KOPT-K1 (cell line): ENCODE measurements around the gene PTGER3.

Experiments used
- H3K27ac ChIP-seq: fragments of 200-600 bp; sonication (generic); 2 replicates; pipeline ENCODE4 v1.5.1; 2016; ENCODE audit warnings: antibody characterized with exemption, mild to moderate bottlenecking, low read depth, low read length; ENCODE audit not compliant: poor library complexity, severe bottlenecking
- H3K36me3 ChIP-seq: fragments of 200-600 bp; sonication (generic); 2 replicates; pipeline ENCODE4 v1.5.1; 2017; ENCODE audit warnings: antibody characterized with exemption, mild to moderate bottlenecking, low read length, moderate library complexity; ENCODE audit not compliant: insufficient read depth
- H3K9me3 ChIP-seq: fragments of 200-600 bp; sonication (generic); 2 replicates; pipeline ENCODE4 v1.5.1; 2017; ENCODE audit warnings: antibody characterized with exemption, low read length, mild to moderate bottlenecking; ENCODE audit not compliant: insufficient read depth, poor library complexity, severe bottlenecking

PTGER3 gene

GRCh38 chr1:71047635-71048607, at the start of gene PTGER3:
TSS of gene PTGER3 (minus strand) at chr1:71047816. CDS start at chr1:71047577, 239 bp downstream.
- H3K27ac ChIP-seq, result no peak within 1 kb of the TSS
- no peaks in the 10 kb centered on the region for H3K9me3 ChIP-seq
- H3K36me3 ChIP-seq, result no peaks in the 10 kb centered on the region

GRCh38 chr1:71094913-71095312, 47.3 kb upstream of the PTGER3 start:
- Histone ChIP-seq H3K9me3 (no peaks in the 10 kb centered on the region), H3K27ac (no peak overlapping the region), H3K36me3 (no peaks in the 10 kb centered on the region)

GRCh38 chr1:71093938-71094337, 46.3 kb upstream of the PTGER3 start:
- Histone ChIP-seq H3K9me3 (no peaks in the 10 kb centered on the region), H3K27ac (no peak overlapping the region), H3K36me3 (no peaks in the 10 kb centered on the region)

- no peak overlapping the region for H3K27ac ChIP-seq
- H3K9me3 ChIP-seq, result no peaks in the 10 kb centered on the region
- H3K36me3 ChIP-seq, result no peaks in the 10 kb centered on the region
Observed at GRCh38 chr1:71089536-71090270, 42.1 kb upstream of the PTGER3 start.

- Histone ChIP-seq H3K9me3 (no peaks in the 10 kb centered on the region), H3K36me3 (no peaks in the 10 kb centered on the region), H3K27ac (no peak overlapping the region)
Observed at GRCh38 chr1:71088645-71089287, 41.1 kb upstream of the PTGER3 start.

- Histone ChIP-seq H3K9me3 (no peaks in the 10 kb centered on the region), H3K27ac (no peak overlapping the region), H3K36me3 (no peaks in the 10 kb centered on the region)
Observed at GRCh38 chr1:71087713-71088112, 40.1 kb upstream of the PTGER3 start.

GRCh38 chr1:71087060-71087459, 39.4 kb upstream of the PTGER3 start:
- Histone ChIP-seq H3K9me3 (no peaks in the 10 kb centered on the region), H3K27ac (no peak overlapping the region), H3K36me3 (no peaks in the 10 kb centered on the region)

- no peaks in the 10 kb centered on the region for H3K36me3 ChIP-seq
- H3K9me3 ChIP-seq, result no peaks in the 10 kb centered on the region
- no peak overlapping the region for H3K27ac ChIP-seq
Observed at GRCh38 chr1:71086331-71086730, 38.7 kb upstream of the PTGER3 start.

GRCh38 chr1:71083271-71083670, 35.7 kb upstream of the PTGER3 start:
- no peaks in the 10 kb centered on the region for H3K9me3 ChIP-seq
- no peak overlapping the region for H3K27ac ChIP-seq
- peaks cover 8% of the 10 kb centered on the region for H3K36me3 ChIP-seq

GRCh38 chr1:71081697-71082080, 34.1 kb upstream of the PTGER3 start:
- no peaks in the 10 kb centered on the region for H3K9me3 ChIP-seq
- peak overlapping the region; percentile 92 for H3K27ac ChIP-seq
- H3K36me3 ChIP-seq, result peaks cover 24% of the 10 kb centered on the region

GRCh38 chr1:71080739-71081696, 33.4 kb upstream of the PTGER3 start, which contains the start of gene ZRANB2:
TSS of gene ZRANB2 (minus strand) at chr1:71081035. CDS start at chr1:71080995, 40 bp downstream.
- Histone ChIP-seq H3K27ac (peak within 1 kb of the TSS; percentile 92), H3K36me3 (peaks cover 31% of the 10 kb centered on the region), H3K9me3 (no peaks in the 10 kb centered on the region)

- Histone ChIP-seq H3K36me3 (peaks cover 38% of the 10 kb centered on the region), H3K27ac (peak overlapping the region; percentile 92), H3K9me3 (no peaks in the 10 kb centered on the region)
Observed at GRCh38 chr1:71080230-71080738, 32.7 kb upstream of the PTGER3 start.

- no peak overlapping the region for H3K27ac ChIP-seq
- no peaks in the 10 kb centered on the region for H3K9me3 ChIP-seq
- peaks cover 93% of the 10 kb centered on the region for H3K36me3 ChIP-seq
Observed at GRCh38 chr1:71074681-71075080, 27.1 kb upstream of the PTGER3 start.

GRCh38 chr1:71072273-71072672, 24.7 kb upstream of the PTGER3 start:
- H3K36me3 ChIP-seq, result peaks cover 99% of the 10 kb centered on the region
- no peak overlapping the region for H3K27ac ChIP-seq

More at GRCh38 chr1:71072273-71072672, 24.7 kb upstream of the PTGER3 start:
- no peaks in the 10 kb centered on the region for H3K9me3 ChIP-seq
